ENCODE data around the gene RNF133.
"Not testable (repeated sequence)": the region's sequence is repeated elsewhere in the genome, so short reads cannot be mapped to it uniquely, and the experiment has no call there.

The RNF133 gene

GRCh38 chr7:122689346-122690109 lies 9.4 kb downstream of the RNF133 start:
- no peak for DNase-seq

- no peak for DNase-seq
Measured at GRCh38 chr7:122688400-122688998, 10.4 kb downstream of the RNF133 start.

GRCh38 chr7:122686360-122686878 lies 12.5 kb downstream of the RNF133 start:
- no peak for DNase-seq

GRCh38 chr7:122684504-122684903 lies 14.4 kb downstream of the RNF133 start:
- no peak for DNase-seq

DNA sequence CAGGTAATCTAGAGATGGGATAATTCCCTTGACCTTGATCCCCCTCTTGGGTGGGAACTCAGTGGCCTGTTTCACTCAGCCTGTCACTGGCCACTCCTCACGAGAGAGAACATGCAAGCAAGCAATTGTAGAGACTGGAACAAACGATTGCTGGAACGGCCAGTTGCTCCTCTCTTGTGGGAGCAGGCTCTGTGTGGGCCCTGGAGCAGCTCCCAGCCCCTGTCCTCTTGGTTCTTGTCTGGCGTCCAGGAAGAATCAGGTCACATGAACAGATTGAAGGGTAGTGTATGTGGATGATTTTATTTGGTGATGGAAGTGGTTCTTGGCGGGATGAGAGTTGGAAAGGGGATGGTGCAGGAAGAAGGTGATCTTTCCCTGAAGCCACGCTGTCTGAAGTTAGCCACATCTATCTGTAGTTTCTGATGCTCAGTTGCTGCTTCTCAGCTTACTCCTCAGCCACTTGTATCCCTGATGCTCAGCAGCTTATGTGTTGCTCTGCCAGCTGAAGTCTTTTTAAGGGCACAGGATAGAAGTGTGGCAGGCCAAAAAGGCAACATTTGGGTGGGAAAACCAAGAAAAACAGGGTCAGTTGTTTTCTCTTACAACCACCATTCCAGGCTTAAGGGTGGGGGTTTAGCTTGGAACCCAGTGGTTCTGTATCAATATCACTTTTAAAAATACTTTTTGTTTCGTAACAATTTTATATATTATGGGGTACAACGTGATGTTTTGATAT lies 15.9 kb downstream of the RNF133 start:
- DNase-seq, result no peak

DNA sequence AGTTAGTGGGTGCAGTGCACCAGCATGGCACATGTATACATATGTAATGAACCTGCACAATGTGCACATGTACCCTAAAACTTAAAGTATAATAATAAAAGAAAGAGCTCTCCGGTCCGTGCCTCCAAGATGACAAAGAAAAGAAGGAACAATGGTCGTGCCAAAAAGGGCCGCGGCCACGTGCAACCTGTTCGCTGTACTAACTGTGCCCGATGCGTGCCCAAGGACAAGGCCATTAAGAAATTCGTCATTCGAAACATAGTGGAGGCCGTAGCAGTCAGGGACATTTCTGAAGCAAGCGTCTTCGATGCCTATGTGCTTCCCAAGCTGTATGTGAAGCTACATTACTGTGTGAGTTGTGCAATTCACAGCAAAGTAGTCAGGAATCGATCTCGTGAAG lies 17.7 kb downstream of the RNF133 start:
- DNase-seq, result not testable (repeated sequence)

DNA sequence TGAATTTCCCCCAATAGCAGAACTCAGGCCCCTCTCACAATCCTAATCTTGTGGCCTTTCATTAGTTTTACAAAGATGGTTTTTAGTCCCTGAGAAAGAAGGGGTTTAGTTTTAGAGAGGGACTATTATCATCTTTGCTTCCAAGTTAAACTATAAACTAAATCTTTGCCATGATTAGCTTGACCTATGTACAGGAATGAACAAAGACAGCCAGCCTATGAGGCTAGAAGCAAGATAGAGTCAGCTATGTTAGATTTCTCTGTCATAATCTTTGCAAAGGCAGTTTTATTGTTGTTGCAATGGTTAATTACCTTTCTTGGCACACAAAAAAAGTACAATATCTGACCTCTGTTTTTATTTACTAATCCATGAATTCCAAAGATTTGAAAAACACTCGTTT lies 19.1 kb downstream of the RNF133 start:
- DNase-seq, result no peak

DNA sequence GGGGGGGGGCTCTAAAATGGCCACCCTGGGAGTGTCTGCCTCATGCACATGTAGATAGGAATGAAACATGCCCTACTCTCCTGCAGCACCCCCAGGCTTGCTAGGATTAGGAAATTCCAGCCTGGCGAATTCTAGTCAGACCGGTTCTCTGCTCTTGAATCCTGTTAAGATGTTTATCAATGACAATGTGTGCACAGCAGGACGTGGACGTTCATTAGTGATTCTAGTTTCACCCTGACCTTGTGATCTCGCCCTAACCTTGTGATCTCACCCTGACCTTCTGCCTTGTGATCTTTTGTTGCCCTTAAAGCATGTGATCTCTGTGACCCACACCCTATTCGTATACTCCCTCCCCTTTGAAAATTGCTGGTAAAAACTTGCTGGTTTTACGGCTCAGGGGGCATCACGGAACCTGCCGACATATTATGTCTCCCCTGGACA lies 19.6 kb downstream of the RNF133 start:
- DNase-seq, result not testable (repeated sequence)

DNA sequence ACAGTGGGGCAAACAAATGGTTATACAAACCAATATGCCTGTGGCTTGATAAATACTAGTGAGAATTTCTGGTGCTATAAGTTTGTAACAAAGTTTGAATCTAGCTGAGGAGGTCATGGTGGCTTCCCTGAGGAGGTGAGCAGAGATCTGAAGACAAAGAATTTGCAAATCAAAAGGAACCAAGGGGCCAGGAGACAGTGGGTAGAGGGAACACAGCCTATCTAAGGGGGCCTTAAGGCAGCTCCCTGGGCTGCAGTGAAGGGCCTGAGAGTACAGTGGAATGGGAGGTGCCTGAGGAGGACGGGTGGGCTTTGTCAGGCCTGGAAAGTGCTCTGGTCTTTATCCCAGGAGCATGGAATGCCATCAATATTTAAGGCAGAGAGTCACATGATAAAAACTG lies 21.8 kb downstream of the RNF133 start:
- DNase-seq, result no peak

DNA sequence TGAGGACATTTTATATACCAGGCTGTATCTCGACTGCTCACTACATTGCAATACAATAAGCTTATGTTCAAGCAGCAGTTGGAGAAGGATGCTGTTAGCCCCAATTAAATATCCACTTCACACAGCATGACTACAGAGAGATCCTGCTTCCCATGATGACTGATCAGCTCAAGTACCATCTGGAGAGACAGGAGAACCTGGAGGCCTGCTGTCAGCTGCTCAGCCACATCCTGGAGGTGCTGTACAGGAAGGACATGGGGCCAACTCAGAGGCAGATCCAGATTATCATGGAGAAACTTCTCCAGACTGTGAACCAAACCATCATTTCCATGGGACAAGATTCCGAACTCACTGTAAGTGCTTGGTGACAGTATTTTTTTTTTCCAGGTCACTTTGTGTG lies 22.5 kb downstream of the RNF133 start:
- DNase-seq, result no peak

DNA sequence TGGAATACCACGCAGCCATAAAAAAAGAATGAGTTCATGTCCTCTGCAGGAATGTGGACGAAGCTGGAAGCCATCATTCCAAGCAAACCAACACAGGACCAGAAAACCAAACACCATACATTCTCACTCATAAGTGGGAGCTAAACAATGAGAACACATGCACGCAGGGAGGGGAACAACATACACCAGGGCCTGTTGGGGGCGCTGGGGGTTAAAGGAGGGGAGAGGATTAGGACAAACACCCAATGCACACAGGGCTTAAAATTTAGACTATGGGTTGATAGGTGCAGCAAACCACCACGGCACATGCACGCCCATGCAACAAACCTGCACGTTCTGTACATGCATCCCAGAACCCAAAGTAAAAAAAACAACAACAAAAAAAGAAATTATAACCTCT lies 23.3 kb downstream of the RNF133 start:
- no peak for DNase-seq

DNA sequence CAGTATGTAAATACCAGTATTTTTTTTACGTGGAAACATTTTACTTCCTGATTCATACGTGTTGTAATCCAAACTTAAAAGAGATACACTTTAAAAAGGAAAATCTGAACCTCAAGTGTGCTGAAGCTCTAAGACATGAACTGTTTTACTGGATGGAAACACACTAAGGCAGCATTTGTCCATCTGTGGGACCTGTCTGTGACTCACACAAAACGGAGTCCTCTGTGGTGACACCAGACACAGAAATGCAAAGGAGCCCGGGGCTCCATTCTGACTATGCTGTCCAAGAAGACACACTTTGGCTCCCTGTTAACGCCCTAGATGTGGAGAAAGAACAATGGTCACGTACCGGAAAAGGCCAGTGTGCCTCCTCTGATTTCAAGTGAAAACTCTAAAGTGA lies 23.9 kb downstream of the RNF133 start:
- no peak for DNase-seq

DNA sequence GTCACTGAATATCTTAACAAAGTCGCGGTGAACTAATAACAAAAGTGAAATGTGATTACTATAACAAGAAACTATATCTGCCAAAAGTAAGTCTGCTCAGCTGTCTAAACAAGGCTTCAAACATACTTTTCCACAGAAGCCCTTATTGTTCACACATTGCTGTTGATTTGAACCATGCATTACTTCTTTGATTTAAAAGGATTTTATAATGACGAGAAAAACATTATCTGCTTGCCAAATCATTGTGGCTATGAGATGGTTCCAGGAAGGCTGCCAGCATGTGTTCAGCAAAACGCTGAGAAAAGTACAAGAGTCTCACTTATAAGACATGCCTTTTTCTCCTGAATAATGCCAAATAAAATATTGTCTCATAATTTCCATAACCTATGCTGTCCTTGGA lies 24.4 kb downstream of the RNF133 start:
- no peak for DNase-seq

DNA sequence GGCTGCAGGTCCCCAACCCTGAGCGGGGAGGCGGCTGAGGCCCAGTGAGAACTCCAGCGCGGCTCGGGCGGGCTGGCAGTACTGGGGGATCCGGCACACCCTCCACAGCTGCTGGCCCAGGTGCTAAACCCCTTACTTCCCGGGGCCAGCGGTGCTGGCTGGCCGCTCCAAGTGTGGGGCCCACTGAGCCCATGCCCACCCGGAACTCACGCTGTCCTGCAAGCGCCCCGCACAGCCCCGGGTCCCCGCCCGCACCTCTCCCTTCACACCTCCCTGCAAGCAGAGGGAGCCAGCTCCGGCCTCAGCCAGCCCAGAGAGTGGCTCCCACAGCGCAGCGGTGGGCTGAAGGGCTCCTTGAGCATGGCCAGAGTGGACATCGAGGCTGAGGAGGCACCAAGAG lies 25.0 kb downstream of the RNF133 start:
- no peak for DNase-seq

DNA sequence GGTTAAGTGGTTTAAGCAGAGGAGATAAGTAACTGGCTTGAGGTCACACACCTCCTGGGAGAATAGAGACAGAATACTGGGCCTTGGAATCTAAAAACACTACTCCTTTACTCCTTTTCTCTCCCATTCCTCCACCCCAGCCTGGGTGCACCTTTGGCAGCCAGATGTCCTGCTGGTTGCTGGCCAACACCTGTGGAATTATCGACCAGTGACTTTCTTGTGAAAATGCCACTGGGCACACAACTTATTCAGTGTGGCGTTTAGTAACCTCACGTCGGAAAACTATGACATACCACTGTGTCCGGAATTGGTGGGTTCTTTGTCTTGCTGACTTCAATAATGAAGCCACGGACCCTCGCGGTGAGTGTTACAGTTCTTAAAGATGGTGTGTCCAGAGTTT lies 26.4 kb downstream of the RNF133 start:
- DNase-seq, result no peak

- no peak for DNase-seq
Measured at GRCh38 chr7:122663733-122664132, 35.2 kb downstream of the RNF133 start.

GRCh38 chr7:122658856-122659255 lies 40.1 kb downstream of the RNF133 start:
- no peak for DNase-seq

- no peak for DNase-seq
Measured at GRCh38 chr7:122653685-122654084, 45.2 kb downstream of the RNF133 start.

DNA sequence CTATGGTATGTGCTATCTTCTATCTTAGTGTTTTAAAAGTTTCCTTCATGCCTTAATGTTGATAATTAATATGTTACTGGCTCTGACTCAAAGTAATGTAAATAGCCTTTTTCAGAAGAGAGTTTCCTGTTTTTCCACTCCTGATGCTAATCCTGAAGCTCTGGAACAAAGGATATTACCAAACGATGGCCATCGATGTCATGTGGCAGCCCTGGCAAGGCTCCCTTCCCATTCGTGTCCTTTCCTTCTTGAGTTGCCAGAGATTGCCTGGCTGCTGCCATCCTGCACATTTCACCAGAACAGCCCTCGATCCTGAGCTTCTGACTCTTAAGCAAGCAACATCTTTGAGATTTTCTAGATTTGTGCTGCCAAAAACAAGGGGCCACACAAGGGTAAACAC lies 46.0 kb downstream of the RNF133 start:
- DNase-seq, result no peak

GRCh38 chr7:122651451-122651850 lies 47.5 kb downstream of the RNF133 start:
- no peak for DNase-seq

Measured in DMS79 (cell line).